T-helper 9 cell (primary cell): ENCODE measurements around the gene ZIC5.

ENCODE experiments used
- DNase-seq: peaks from one replicate; pipeline ENCODE4 v3.0.0-alpha.2; 2020
- total RNA-seq, 2 donors: gene quantifications; one replicate each; lab custom pipeline; 2026; lab: John Stamatoyannopoulos, UW

Gene ZIC5
- 0 reads per million in 2 donors for total RNA-seq

- no peak for DNase-seq
These were observed at the start of gene ZIC5 for GRCh38 chr13:99971576-99972189. ZIC5 (minus strand) TSS chr13:99971767; CDS start chr13:99971603, 164 bp downstream.

DNA sequence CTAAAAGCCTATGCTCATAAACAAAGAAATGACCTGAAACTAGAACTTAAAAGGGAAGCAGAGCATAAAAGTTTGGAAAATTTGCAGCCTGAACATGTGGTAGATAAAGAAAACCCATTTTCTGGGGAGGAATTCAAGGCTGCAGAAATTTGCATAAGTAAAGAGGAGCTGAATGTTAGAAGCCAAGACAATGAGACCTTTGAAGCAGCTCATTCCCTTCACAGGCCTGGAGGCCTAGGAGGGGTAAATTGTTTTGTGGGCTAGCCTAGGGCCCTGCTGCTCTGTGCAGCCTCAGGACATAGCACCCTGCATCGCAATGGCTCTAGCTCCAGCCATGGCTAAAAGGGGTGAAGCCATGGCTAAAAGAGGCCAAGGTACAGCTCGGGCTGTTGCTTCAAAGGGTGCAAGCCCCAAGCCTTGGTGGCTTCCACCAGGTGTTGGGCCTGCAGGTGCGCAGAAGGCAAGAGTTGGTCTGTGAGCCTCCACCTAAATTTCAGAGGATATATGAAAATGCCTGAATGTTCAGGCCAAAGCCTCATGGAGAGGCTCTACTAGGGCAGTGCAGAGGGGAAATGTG lies 48.3 kb upstream of the ZIC5 start:
- no peak for DNase-seq

GRCh38 chr13:100014621-100015020 lies 43.1 kb upstream of the ZIC5 start:
- no peak for DNase-seq

- DNase-seq: no peak
These were observed 26.7 kb upstream of the ZIC5 start for GRCh38 chr13:99998261-99998660.

- DNase-seq: no peak
These were observed 26.2 kb upstream of the ZIC5 start for GRCh38 chr13:99997702-99998214.

DNA sequence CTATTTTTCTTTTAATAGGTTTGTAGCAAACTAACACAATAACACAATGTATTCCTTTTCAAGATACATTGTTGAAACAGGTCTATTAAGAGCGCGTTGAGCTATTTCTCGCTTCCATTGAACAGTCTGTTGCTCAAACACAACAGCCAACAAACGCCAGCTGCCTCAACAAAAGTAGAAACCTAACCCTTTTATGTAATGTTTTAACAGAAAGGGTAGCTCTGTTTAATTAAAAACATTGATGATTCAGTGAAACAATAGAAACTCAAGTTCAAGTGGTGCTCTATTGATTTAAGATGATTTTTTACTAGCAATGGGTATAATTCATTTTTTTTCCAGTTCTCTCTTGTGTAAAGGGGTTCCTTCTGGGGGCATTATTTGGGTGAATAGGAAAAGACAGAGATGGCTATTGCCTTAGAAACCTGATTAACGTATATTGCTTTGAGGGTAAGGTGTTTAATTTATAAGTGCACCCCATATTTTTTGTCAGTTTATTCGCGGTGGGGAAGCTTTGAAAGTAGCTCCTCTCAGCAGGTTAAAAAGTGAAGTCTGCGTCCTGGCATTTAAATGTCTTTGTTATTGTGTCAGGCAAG lies 24.9 kb upstream of the ZIC5 start:
- no peak for DNase-seq

- DNase-seq: no peak
These were observed 24.2 kb upstream of the ZIC5 start for GRCh38 chr13:99995589-99996380.

- DNase-seq: no peak
These were observed 23.6 kb upstream of the ZIC5 start for GRCh38 chr13:99995104-99995588.

- no peak for DNase-seq
These were observed 23.1 kb upstream of the ZIC5 start for GRCh38 chr13:99994638-99995020.

GRCh38 chr13:99993660-99994637 lies 22.4 kb upstream of the ZIC5 start:
- no peak for DNase-seq

- DNase-seq: no peak
These were observed 21.4 kb upstream of the ZIC5 start for GRCh38 chr13:99992949-99993351.

DNA sequence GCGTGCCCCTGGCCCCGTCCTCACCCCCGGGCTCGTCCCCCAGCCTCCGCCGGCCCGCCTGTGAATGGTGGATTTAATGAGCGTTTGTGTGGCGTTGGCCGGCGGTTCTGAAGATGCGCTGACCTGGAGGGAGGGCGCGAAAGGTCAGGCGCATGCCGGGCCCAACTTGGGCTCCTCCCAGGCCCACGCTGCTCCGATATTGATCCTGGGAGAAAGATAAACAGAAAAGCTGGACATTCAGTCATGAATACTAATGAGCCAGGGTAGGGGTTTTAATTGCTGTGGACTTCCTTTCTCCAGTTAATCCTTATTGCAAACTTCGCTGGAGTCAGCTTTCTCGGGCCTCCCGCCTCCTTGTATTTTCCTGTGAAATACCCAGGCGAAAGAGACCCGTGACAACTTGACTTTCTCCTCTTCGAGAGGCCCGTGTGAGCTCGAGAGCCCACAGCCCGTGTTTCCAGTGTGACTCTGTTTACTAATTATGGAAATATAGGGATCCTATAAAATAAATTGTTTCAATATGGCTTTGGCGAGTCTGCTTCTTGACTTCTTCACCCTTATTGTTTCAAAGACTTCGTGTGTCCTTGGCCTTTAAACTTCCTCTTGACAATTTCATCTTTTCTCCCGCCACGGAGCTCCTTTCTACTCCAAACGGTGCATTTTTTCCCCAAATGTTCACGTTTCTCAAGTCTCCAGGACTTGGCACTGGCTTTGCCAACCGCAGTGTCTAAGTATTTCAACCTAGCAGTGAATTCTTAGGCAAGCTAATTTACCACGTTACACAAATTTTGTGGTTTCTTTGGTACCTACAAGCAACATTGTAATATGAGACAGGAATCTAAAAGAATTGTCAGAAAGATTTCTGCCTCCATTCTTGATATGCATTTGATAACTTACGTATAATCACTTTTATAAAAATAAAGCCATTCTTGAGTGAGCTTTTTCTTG lies 20.5 kb upstream of the ZIC5 start:
- DNase-seq: no peak

- no peak for DNase-seq
These were observed 19.7 kb upstream of the ZIC5 start for GRCh38 chr13:99991013-99991827.

- DNase-seq: no peak
These were observed 18.8 kb upstream of the ZIC5 start for GRCh38 chr13:99990126-99990977.

GRCh38 chr13:99989276-99990125 lies 17.9 kb upstream of the ZIC5 start:
- no peak for DNase-seq

- DNase-seq: no peak
These were observed 17.1 kb upstream of the ZIC5 start for GRCh38 chr13:99988529-99989275.
